ENCODE data around the gene SP8. TPM values are rescaled to one million over a fixed set of nuclear protein-coding genes. Genes with fewer than 3 reads are reported as not detected.

The SP8 gene
- total and polyA plus RNA-seq, 11 donors = not detected

GRCh38 chr7:20831956-20832355, 45.3 kb upstream of the SP8 start:
- intact Hi-C loops (cut with DNase I) = no loop called here
- DNase-seq (no peak), ATAC-seq (no peak)
- TF ChIP-seq CTCF (IDR thresholded peaks at IDR 0.05) = no peak
- no peak for TF ChIP-seq POLR2A (IDR thresholded peaks at IDR 0.05)
- Histone ChIP-seq H3K36me3 (no peaks in the 10 kb centered on the region), H3K4me1 (no peaks in the 10 kb centered on the region), H3K27ac (no peak overlapping the region), H3K9me3 (no peaks in the 10 kb centered on the region), H3K4me3 (no peak overlapping the region), H3K27me3 (peaks cover 0 to 23% (median 0%) of the 10 kb centered on the region in 9 donors)

GRCh38 chr7:20831451-20831850, 44.8 kb upstream of the SP8 start:
- no peak overlapping the region for H3K27ac ChIP-seq
- no peak for DNase-seq
- ATAC-seq = no peak
- no peaks in the 10 kb centered on the region for H3K9me3 ChIP-seq
- no peaks in the 10 kb centered on the region for H3K36me3 ChIP-seq
- H3K4me3 ChIP-seq = no peak overlapping the region
- H3K4me1 ChIP-seq = no peaks in the 10 kb centered on the region
- peaks cover 0 to 25% (median 0%) of the 10 kb centered on the region in 9 donors for H3K27me3 ChIP-seq
- TF ChIP-seq CTCF (IDR thresholded peaks at IDR 0.05) (no peak), POLR2A (IDR thresholded peaks at IDR 0.05) (no peak)
- intact Hi-C loops (cut with DNase I) = no loop called here

- Histone ChIP-seq H3K4me3 (no peak overlapping the region), H3K9me3 (no peaks in the 10 kb centered on the region), H3K4me1 (no peaks in the 10 kb centered on the region), H3K27ac (no peak overlapping the region), H3K36me3 (no peaks in the 10 kb centered on the region), H3K27me3 (peaks cover 0 to 30% (median 2%) of the 10 kb centered on the region in 9 donors)
- no peak for ATAC-seq
- DNase-seq = no peak
- no peak for TF ChIP-seq POLR2A (IDR thresholded peaks at IDR 0.05)
- TF ChIP-seq CTCF (IDR thresholded peaks at IDR 0.05) = no peak
- WGBS, 4 donors = 82 to 87% (median 82%) methylated on average over 3 of the region's 3 CpGs
- intact Hi-C loops (cut with DNase I) = no loop called here
Observed at GRCh38 chr7:20828947-20829346, 42.3 kb upstream of the SP8 start.

- H3K27ac ChIP-seq = no peak overlapping the region
- H3K9me3 ChIP-seq = no peaks in the 10 kb centered on the region
- H3K36me3 ChIP-seq = no peaks in the 10 kb centered on the region
- 78 to 81% (median 79%) methylated on average over 9 of the region's 9 CpGs for WGBS, 4 donors
- H3K4me1 ChIP-seq = no peaks in the 10 kb centered on the region
- DNase-seq (no peak), ATAC-seq (no peak)
- peaks cover 0 to 30% (median 2%) of the 10 kb centered on the region in 9 donors for H3K27me3 ChIP-seq
- TF ChIP-seq CTCF (IDR thresholded peaks at IDR 0.05) = no peak
- intact Hi-C loops (cut with DNase I) = no loop called here
- no peak overlapping the region for H3K4me3 ChIP-seq
Observed at GRCh38 chr7:20827172-20827571, 40.5 kb upstream of the SP8 start.

Data from heart left ventricle (tissue), 16 donors.